ENCODE results near the gene NRXN3. TPM values are rescaled to one million over a fixed set of nuclear protein-coding genes. Genes with fewer than 3 reads are reported as not detected.

NRXN3 gene
- total RNA-seq, 1 donor from 2014 or later, result 18.0 TPM

- Histone ChIP-seq H3K36me3 (ENCODE audit: insufficient read depth, low read length) (no peaks in the 10 kb centered on the region), H3K79me2 (ENCODE audit: insufficient read depth, low read length) (no peaks in the 10 kb centered on the region), H3K4me1 (ENCODE audit: insufficient read depth, low read length) (peaks cover 8% of the 10 kb centered on the region), H3K9ac (ENCODE audit: low read length) (peak overlapping the region; percentile 32), H3K9me3 (ENCODE audit: insufficient read depth, low read depth, low read length) (no peaks in the 10 kb centered on the region), H3K4me3 (ENCODE audit: insufficient read depth, low read depth, low read length) (no peak overlapping the region), H4K20me1 (ENCODE audit: insufficient read depth, low read length) (no peaks in the 10 kb centered on the region), H3K27ac (ENCODE audit: low read depth, low read length) (peak overlapping the region; percentile 42), H2AFZ (ENCODE audit: low read depth, low read length) (peak overlapping the region; percentile 51), H3K4me2 (ENCODE audit: low read length) (peak overlapping the region; percentile 59), H3K27me3 (ENCODE audit: insufficient read depth, low read length) (no peaks in the 10 kb centered on the region)
- Mint-ChIP-seq H3K9me3 (ENCODE audit: unreplicated experiment) (peaks cover 6% of the 10 kb centered on the region), H3K27me3 (ENCODE audit: low read depth, unreplicated experiment) (no peaks in the 10 kb centered on the region), H3K4me1 (ENCODE audit: low read depth, unreplicated experiment) (peaks cover 3% of the 10 kb centered on the region), H3K4me3 (ENCODE audit: unreplicated experiment) (no peak overlapping the region), H3K27ac (ENCODE audit: unreplicated experiment) (no peak overlapping the region), H3K36me3 (ENCODE audit: low read depth, unreplicated experiment) (peaks cover 2% of the 10 kb centered on the region)
- TF ChIP-seq CTCF (IDR thresholded peaks at IDR 0.05; ENCODE audit: insufficient read depth, low read depth, low read length) (no peak), EZH2 (IDR thresholded peaks at IDR 0.05; ENCODE audit: insufficient read depth, low read length) (no peak)
- no peak for FAIRE-seq
- peak; percentile 91 for DNase-seq (ENCODE audit: low read depth)
Measured at GRCh38 chr14:79044894-79045624, 874.9 kb downstream of the NRXN3 start.

GRCh38 chr14:79050787-79051727 lies 880.9 kb downstream of the NRXN3 start:
- FAIRE-seq (no peak), DNase-seq (ENCODE audit: low read depth) (no peak)
- no peak for TF ChIP-seq CTCF (IDR thresholded peaks at IDR 0.05; ENCODE audit: insufficient read depth, low read depth, low read length)
- no peak for TF ChIP-seq EZH2 (IDR thresholded peaks at IDR 0.05; ENCODE audit: insufficient read depth, low read length)
- H3K4me1 ChIP-seq (ENCODE audit: insufficient read depth, low read length), result no peaks in the 10 kb centered on the region
- H3K4me3 Mint-ChIP-seq (ENCODE audit: unreplicated experiment), result no peak overlapping the region
- H3K4me3 ChIP-seq (ENCODE audit: insufficient read depth, low read depth, low read length), result no peak overlapping the region
- H3K9ac ChIP-seq (ENCODE audit: low read length), result no peak overlapping the region
- no peak overlapping the region for H3K27ac ChIP-seq (ENCODE audit: low read depth, low read length)
- no peak overlapping the region for H3K27ac Mint-ChIP-seq (ENCODE audit: unreplicated experiment)
- no peak overlapping the region for H3K4me2 ChIP-seq (ENCODE audit: low read length)
- H4K20me1 ChIP-seq (ENCODE audit: insufficient read depth, low read length), result no peaks in the 10 kb centered on the region
- no peaks in the 10 kb centered on the region for H3K9me3 Mint-ChIP-seq (ENCODE audit: unreplicated experiment)
- H3K27me3 Mint-ChIP-seq (ENCODE audit: low read depth, unreplicated experiment), result no peaks in the 10 kb centered on the region
- no peaks in the 10 kb centered on the region for H3K79me2 ChIP-seq (ENCODE audit: insufficient read depth, low read length)
- H3K9me3 ChIP-seq (ENCODE audit: insufficient read depth, low read depth, low read length), result no peaks in the 10 kb centered on the region
- peaks cover 9% of the 10 kb centered on the region for H3K27me3 ChIP-seq (ENCODE audit: insufficient read depth, low read length)
- no peaks in the 10 kb centered on the region for H3K36me3 ChIP-seq (ENCODE audit: insufficient read depth, low read length)
- H3K36me3 Mint-ChIP-seq (ENCODE audit: low read depth, unreplicated experiment), result no peaks in the 10 kb centered on the region
- no peak overlapping the region for H2AFZ ChIP-seq (ENCODE audit: low read depth, low read length)
- peaks cover 4% of the 10 kb centered on the region for H3K4me1 Mint-ChIP-seq (ENCODE audit: low read depth, unreplicated experiment)

All from astrocyte (in vitro differentiated cells and primary cell).